HL-60/S4 (cell line): ENCODE data around the gene SERPINB13.

Experiments
- in situ Hi-C: fragments of 300-500 bp; cut with MboI; formaldehyde crosslinking; loops from 2 replicates; pipeline ENCODE4 v1.14.3; 2022; ENCODE audit warnings: low sequenced_read_pairs

SERPINB13 gene, protein sequence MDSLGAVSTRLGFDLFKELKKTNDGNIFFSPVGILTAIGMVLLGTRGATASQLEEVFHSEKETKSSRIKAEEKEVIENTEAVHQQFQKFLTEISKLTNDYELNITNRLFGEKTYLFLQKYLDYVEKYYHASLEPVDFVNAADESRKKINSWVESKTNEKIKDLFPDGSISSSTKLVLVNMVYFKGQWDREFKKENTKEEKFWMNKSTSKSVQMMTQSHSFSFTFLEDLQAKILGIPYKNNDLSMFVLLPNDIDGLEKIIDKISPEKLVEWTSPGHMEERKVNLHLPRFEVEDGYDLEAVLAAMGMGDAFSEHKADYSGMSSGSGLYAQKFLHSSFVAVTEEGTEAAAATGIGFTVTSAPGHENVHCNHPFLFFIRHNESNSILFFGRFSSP

DNA sequence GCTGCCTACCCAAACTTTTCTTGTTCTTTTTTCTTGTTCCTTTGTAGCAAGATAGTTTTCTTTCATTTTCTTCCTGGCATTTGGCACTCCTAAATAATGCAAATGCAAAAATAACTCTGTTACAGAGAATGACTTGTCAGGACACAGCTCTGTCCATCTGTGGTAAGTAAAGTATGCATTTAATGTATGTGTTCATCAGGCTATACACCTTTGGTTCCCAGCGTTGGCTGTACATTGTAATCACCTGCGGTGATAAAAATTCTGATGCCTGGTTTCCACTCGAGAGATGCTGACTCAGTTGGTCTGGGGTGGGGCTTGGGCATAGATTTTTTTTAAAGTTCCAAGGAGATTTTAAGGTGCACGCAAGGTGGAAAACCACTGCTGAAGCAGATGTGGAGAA, at the start of gene SERPINB13:
Gene SERPINB13, plus strand, starts transcription at position 378 of the 400 bp plus-strand sequence. CDS start 1,325 bp downstream, outside the sequence.
- in situ Hi-C loops = no loop called here

DNA sequence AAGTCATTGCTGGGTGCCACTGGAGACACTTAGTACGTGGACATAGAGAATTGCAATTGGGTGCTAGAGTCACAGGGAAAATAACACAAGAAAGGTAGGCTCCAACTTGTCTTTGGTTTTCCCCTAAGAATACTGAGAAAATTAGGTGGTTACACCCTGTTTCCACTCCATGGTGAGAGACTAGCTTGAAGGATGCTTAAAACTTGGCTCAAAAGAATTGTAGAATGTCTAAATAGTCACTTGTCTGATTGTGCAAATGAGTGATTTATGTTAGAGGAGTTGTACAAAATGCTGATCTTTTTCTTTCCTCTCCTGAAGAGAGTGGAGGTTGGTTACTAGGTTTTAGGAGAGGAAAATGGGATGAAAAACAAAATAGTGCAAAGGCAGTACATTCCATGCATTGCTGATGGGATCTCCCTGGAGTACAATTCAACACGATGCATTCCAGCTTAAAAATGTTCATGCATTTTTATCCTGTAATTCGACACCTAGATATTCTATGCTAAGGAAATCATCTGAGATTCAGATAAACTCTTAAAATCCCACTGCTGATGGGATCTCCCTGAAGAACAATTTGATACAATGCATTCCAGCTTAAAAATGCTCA, 47.1 kb upstream of the SERPINB13 start:
- in situ Hi-C loops = no loop called here

DNA sequence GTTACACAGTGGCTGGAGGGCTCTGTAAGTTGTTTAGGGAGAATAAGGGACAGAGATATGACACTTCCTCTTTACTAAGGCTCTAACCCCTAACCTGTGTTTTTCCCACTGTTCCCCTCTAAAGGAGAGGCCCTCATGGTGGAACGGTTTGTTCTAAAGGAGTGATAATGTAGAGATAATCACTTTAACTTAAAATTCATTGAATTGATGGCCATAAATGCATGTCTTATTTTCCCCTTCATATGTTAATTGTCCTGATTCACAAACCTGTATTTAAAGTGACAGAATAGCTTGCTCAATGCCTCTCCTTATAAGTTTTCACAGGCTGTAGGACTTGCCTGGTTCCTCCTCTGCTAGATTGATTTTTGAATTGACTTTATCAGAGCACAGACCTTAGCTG, 45.1 kb upstream of the SERPINB13 start, which contains the start of gene SERPINB12:
Gene SERPINB12, plus strand, starts transcription at position 301 of the 400 bp plus-strand sequence. CDS start 13,791 bp downstream, outside the sequence.
- in situ Hi-C loops = no loop called here

DNA sequence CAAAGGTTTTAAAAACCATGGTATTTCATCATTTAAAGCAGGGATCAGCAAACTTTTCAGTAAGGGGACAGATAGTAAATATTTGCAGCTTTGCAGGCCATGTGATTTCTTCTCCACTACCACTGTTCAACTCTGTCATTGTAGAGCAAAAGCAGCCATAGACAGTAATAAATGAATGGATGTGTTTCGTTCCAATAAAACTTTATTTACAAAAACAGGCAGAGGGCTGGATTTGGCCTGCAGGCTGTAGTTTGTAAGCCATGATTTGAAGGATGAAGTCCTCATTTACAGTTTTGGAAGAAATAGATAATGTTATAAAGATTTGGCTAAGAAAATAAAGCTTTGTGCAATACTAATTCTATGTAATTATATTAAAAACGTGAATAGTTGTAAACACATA, 43.1 kb upstream of the SERPINB13 start:
- in situ Hi-C loops = no loop called here

DNA sequence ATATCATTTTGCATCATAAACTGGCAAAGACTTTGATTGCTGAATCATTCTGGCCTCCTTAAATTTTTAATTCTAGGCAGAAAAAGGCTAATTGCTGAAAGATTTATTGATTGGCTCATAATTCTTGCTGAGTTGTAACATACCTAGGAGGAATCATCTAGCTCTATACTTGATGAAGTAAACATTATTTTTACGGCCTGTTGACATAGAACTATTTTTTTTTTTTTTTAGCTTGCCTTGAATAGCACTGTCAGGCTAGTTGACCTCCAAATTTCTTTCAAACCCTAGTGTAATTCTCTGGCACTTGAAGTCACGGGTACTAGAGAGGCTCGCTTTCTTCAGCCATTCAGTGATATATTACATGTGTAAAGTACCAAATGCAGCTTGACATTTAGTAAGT, 42.1 kb upstream of the SERPINB13 start:
- in situ Hi-C loops = no loop called here

DNA sequence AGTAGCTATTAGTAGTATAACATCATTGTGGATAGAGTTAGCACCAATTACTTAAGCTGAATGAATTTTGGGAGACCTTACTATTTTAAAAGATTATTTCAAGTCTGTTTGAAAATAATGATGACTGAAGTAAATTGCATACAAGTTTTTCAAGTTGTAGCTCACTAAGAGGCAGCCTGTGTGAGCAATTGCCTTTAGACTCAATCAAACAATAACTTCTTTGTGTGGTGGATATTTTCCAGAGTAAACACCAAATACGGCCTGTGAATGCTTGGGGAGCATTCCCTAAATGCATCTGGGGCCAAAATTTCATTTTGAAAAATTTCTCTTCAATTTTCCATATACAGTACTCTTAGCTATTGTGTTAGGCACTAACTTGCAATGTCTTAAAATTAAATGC, 37.1 kb upstream of the SERPINB13 start:
- in situ Hi-C loops = no loop called here

DNA sequence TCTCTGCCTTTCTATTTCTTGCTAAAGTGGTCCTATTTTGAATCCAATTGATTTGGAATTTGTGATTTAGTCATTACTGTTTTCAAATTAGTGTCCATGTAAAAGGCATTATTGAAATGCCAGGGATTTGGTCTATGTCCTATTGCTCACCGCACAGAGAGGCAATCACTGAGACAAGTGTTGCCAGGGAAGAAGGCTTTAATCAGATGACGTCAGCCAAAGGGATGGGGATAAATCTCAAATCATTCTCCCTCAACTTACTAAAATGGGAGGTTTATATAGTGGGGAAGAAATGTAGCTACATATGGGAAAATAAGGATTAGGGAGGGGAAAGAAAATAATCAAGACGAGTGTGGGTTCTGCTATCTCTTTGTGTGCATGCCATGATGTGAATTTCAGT, 35.4 kb upstream of the SERPINB13 start:
- in situ Hi-C loops = no loop called here

DNA sequence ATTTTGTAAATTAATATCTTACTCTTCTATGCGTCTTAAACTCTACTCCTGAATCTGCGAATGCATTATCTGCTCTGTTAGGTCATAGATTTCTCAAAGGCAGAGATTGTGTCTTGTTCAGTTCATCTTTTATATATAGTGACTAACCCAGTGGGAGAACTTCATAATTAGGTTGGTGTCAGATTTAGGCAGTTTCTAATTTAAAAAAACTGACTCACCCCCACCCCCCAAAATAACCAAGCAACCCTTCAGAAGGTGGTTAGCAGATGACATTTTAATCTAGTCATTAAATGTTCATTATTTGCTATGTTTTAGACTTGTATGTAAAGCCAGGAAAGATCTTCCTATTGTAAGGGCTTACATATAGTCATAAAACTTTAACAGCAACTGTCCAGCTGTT, 34.6 kb upstream of the SERPINB13 start:
- in situ Hi-C loops = no loop called here

DNA sequence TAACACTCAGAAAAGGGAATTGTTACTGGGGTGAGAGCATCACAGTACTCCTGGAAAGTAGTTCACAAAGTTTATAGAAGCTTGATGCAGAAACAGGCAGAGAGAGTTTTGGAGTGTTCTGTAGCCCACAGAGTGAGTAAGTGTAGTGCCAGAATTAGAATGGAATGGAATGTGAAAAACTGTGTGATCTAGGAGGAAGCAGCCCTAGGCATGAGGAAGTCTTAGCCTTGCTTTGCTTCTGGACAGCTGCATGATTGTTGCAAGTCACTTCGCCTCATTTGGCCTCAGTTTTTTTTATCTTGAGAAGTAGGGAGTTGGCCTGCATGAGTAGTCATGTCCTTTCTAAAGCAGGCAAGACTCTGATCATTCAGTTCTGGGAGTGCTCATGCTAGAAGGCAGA, 34.1 kb upstream of the SERPINB13 start:
- in situ Hi-C loops = no loop called here

DNA sequence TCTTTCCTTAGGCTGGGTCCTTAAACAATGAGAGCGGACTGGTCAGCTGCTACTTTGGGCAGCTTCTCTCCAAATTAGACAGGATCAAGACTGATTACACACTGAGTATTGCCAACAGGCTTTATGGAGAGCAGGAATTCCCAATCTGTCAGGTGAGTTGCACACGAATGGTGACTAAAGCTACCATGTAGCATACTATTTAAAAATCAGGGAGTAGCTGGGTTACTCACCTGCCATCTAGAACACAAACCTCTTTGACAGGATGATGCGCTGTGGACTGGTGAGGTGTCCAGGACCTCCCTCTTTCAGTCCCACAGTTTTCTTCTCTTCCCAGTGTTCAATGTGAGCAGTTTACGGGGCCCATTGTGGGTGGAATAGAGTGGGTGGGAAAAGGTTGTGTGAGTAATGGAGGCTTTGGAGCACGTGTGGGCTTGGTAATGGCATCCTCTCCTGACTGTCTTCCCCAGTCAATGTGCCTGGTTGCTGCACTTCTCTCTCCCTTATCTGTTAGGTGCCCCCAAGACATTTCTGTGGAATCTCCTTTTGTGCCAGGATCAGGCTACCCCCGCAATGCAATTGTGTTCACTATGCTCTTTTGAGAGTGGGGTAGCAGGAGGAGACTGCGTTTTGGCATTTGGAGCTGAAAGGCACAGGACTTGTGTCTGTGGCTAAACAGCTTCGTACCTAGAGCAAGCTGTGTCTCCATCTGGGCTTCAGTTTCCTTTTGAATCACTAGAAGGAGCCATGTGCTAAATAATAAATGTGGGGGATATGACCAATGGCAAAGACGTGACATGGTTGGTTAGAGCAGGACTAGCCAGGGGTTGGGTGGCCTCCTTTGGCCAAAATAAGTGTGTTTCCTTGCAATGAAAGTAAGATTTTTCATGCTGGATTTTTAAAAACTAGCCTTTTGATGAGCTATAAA, 27.3 kb upstream of the SERPINB13 start:
- in situ Hi-C loops = no loop called here

DNA sequence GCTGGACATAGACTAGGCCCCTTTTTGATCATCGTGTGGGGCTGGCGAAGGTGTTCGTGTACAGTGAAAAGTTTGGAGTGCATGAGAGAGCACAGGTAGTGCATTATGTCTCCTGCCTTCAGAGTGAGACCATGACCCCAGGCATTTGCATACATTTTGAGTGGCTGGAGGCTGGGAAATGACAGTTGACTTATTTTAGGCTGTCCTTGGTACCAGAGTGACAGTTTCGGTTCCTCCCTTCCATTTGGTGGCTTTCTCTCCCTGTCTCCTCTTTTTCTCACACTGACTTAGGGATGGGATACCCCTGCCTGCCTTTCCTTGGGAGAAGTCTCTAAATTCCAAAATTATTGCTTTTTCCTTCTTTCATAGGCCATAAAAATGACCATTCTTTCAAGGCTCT, 24.9 kb upstream of the SERPINB13 start:
- in situ Hi-C loops = no loop called here

DNA sequence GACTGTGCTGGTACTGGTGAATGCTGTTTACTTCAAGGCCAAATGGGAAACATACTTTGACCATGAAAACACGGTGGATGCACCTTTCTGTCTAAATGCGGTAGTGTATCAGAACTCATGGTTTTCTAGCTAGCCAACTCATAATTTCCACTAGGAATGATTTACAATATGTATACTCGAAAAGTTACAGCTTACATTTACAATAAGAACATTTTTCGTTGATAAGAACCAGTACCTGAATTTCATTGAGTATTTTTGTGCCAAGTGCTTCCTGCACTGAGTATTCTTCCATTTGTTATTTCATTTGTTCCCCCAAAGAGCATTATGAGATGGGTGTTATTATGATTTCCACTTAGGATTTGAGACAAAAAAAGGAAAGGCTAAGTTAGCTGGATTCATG, 23.1 kb upstream of the SERPINB13 start:
- in situ Hi-C loops = no loop called here

DNA sequence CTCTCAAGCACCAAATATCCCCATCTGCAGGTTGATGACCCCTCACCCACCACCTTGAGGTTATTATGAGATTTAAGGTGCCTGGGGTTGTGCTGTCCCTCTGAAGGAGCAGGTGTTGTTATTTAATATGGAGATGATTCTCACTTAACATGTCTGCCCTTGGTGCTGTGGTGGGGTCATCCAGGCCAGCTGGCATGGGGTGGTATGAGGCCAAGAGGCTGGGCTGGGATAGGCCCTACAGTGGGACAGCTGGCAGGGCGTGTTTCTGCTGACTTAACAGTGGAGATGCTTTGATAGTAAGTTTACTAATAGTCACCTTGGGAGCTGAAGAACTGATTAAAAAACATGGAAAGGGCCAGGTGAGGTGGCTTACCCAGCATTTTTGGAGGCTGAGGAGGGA, 22.6 kb upstream of the SERPINB13 start:
- in situ Hi-C loops = no loop called here

DNA sequence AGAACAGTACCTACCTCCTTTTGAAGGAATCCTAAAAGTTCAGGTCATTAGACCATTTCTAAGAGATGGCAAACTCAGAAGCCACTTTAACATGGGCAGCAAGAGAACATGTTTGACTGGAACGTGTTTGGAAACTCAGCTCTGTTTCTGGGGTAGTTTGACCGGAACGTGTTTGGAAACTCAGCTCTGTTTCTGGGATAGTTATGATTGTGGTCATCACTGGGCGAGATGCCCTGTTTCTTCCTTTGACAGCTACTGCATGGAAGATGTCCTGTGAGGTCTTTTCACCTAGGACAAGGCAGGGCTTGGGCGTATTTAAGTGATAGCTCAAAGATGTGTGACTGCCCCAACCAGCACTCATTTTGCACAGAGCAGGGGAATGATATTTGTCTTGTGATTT, 19.9 kb upstream of the SERPINB13 start:
- in situ Hi-C loops = no loop called here

DNA sequence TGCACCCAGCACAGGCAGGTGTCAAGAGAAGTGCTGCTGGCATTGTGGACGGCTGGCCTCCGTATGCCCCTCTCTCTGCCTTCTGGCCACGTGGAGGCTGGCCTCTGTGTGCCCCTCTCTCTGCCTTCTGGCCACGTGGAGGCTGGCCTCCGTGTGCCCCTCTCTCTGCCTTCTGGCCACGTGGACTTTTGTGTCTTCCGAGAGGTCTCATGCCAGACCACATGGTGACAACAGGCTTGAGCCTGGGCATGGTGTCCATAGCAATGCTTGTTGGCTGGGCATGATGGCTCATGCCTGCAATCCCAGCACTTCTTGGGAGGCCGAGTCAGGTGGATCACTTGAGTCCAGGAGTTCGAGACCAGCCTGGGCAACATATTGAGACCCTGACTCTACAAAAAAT, 19.3 kb upstream of the SERPINB13 start:
- in situ Hi-C loops = no loop called here

DNA sequence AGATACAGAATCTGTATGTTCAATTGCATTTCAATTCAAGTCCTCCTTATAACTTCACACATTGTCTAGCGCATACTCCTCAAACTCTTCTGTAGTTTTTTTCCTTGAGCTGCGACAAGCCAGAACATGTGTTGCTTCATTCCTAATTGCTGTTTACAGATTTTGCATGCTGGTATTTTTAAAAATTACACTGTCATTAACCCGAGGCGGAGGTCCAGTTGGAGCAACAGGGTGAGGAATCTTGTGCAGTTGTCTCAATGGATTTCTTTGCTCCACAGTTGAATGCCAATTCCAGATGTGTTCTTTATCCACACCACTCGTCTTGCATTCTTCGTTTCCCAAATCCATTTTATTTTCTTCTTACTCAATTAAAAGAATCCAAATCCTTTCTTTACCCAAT, 16.4 kb upstream of the SERPINB13 start:
- in situ Hi-C loops = no loop called here

DNA sequence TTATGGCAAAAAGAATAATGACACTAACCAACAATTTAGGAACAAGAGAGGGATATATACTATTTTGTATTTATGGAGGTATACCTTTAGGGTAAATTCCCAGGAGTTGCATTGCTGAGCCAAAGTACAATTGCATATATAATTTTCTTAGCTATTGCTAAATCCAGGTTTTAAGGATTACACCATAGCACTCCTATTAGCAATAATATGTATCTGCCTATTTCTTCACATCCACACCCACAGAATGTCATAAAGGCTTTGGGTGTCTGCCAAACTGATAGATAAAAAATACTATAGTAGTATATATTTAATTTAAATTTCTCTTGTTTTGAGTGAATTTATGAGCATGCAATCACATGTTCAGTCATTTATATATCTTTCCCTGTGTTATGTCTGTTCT, 11.5 kb upstream of the SERPINB13 start:
- in situ Hi-C loops = no loop called here

DNA sequence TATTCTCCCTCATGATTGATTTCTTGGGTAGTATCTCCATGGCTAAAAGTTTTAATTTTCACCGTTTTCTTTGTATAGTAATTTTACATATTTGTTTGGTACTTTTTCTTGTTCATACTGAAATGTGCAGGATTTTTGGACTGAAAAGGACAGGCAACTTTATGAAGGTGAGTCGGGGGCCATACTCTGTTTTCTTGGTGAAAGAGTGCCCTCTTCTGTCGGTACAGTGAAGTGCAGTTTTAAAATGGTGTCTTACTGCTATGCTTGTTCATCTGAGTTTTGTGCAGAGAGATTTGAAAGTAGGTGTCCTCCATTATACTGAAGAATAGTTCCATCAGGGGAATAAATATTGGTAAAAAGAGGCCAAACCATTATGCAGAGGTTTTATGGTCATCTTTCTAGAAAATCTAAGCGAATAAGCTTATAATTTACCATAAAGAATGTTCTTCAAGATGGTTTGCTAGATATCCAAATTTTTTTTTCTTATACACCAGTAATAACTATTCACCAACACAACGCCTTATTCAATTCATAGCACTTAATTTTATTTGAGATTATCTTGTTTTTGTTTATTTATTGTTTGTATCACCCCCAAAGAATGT, 8.7 kb upstream of the SERPINB13 start:
- in situ Hi-C loops = no loop called here

DNA sequence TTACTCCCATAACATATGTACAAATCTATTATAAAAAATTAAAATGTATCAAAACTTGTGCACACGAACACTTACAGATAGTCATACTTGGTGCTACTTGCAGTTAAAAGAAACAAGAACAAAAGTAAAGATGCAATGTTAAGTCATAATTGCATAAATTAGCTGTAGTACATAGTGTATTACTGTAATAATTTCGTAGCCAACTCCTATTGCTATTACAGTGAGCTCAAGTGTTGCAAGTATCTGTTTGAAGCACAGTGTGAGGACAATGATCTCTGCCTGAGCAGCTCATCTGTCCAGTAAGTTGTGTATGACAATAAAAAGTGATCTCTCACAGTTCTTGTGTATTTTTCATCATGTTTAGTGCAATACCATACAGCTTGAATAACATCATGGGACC, 7.5 kb upstream of the SERPINB13 start:
- in situ Hi-C loops = no loop called here

DNA sequence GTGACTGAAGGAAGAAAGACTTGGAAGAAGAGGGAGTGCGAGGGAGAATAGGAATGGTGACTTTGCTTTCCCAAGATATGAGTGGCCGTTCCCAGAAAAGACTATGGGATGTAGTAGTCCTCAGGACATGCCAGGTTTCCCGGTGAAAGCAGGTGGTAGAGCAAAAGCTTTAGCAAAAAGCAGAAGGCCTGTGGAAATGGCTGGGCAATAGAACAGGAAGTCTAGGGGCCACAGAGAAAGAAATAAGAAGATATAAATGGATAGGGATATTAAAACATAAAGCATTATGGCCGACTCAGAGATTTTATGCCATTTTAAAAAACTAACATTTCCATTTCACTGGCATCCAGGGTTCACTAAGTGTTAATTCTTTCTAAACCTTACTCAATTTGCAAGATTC, 1.2 kb upstream of the SERPINB13 start:
- in situ Hi-C loops = no loop called here

DNA sequence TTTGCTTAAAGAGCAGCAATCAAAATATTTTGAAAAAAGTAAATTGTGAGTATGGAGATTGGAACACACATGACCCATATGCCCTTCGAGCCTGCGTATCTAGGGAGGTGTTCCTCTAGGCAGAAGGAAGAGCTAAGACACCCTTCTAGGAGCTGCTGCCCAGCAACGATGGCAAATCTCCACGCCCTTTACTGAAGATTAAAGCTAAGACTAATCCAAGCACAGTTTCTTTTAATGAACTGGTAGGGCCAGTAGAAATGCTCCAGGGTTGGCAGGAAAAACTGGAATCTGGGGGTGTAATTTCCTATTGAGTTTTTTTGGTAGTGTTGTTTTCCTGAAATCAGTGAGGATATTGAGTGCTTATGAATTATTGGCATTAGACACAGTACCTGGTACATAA, 712 bp upstream of the SERPINB13 start:
- in situ Hi-C loops = no loop called here
